DND-41 (cell line): Measurements from ENCODE around the gene FJX1.

ENCODE experiments used
- CTCF ChIP-seq: IDR thresholded peaks from 2 replicates; pipeline ENCODE4 v1.5.1; 2012; ENCODE audit warnings: borderline replicate concordance, low read length, moderate library complexity, mild to moderate bottlenecking; ENCODE audit not compliant: poor library complexity, severe bottlenecking; ENCODE audit errors: extremely low read depth
- EZH2 ChIP-seq: IDR thresholded peaks from 3 replicates; pipeline ENCODE4 v1.6.1; 2012; ENCODE audit warnings: borderline replicate concordance, low read depth, mild to moderate bottlenecking, moderate library complexity, low read length, inconsistent platforms; ENCODE audit not compliant: severe bottlenecking

- no peak for TF ChIP-seq CTCF
- no peak for TF ChIP-seq EZH2
Observed at GRCh38 chr11:35664977-35665441, 46.7 kb downstream of the FJX1 start.
